NT2/D1 (cell line): Measurements from ENCODE around the gene FAM9A.
"Not testable (repeated sequence)": the region's sequence is repeated elsewhere in the genome, so short reads cannot be mapped to it uniquely, and the experiment has no call there.

ENCODE experiments used
- DNase-seq: peaks from one replicate; pipeline ENCODE4 v3.0.0-alpha.2; 2011; ENCODE audit warnings: low read depth, low spot score
- H3K27me3 ChIP-seq: 2 replicates; pipeline ENCODE4 v1.6.0; 2011; ENCODE audit warnings: mild to moderate bottlenecking; ENCODE audit not compliant: insufficient read length, insufficient read depth
- H3K36me3 ChIP-seq: 2 replicates; pipeline ENCODE4 v1.6.1; 2011; ENCODE audit warnings: mild to moderate bottlenecking, low read length, mixed read lengths; ENCODE audit not compliant: insufficient read depth, insufficient read length
- H3K4me1 ChIP-seq: 2 replicates; pipeline ENCODE4 v1.5.1; 2011; ENCODE audit not compliant: insufficient read depth, insufficient read length
- H3K4me3 ChIP-seq: 2 replicates; pipeline ENCODE4 v1.5.1; 2011; ENCODE audit warnings: low read depth; ENCODE audit not compliant: insufficient read length
- H3K9ac ChIP-seq: 2 replicates; pipeline ENCODE4 v1.6.0; 2011; ENCODE audit warnings: low read depth; ENCODE audit not compliant: insufficient read length
- H3K9me3 ChIP-seq: 2 replicates; pipeline ENCODE4 v1.5.1; 2011; ENCODE audit warnings: mild to moderate bottlenecking, low read length; ENCODE audit not compliant: insufficient read depth
- SUZ12 ChIP-seq: IDR thresholded peaks from 2 replicates; pipeline ENCODE4 v1.6.1; 2011; ENCODE audit not compliant: insufficient read length, insufficient read depth; ENCODE audit errors: extremely low read depth
- YY1 ChIP-seq: IDR thresholded peaks from 2 replicates; pipeline ENCODE4 v1.6.1; 2011; ENCODE audit not compliant: insufficient read length, insufficient read depth
- ZNF274 ChIP-seq: IDR thresholded peaks from 2 replicates; pipeline ENCODE4 v1.6.1; 2011; ENCODE audit warnings: mild to moderate bottlenecking, low read depth, low read length

Gene FAM9A

GRCh38 chrX:8782595-8782994 is 18.6 kb downstream of the FAM9A start:
- DNase-seq = no peak
- Histone ChIP-seq H3K4me1 (no peaks in the 10 kb centered on the region), H3K9ac (no peak overlapping the region), H3K36me3 (no peaks in the 10 kb centered on the region), H3K9me3 (no peaks in the 10 kb centered on the region), H3K27me3 (no peaks in the 10 kb centered on the region), H3K4me3 (no peak overlapping the region)
- TF ChIP-seq YY1 (no peak), ZNF274 (no peak), SUZ12 (no peak)

- H3K9me3 ChIP-seq, DNase-seq, H3K36me3 ChIP-seq, H3K4me3 ChIP-seq, H3K27me3 ChIP-seq, H3K9ac ChIP-seq, H3K4me1 ChIP-seq: not testable (repeated sequence)
Observed at GRCh38 chrX:8781921-8782320, 19.3 kb downstream of the FAM9A start.

GRCh38 chrX:8773117-8773516 is 28.1 kb downstream of the FAM9A start:
- no peak for TF ChIP-seq SUZ12
- no peak for TF ChIP-seq ZNF274
- TF ChIP-seq YY1 = no peak
- H3K27me3 ChIP-seq = no peaks in the 10 kb centered on the region
- DNase-seq = no peak
- no peaks in the 10 kb centered on the region for H3K36me3 ChIP-seq
- H3K9ac ChIP-seq = no peak overlapping the region
- no peak overlapping the region for H3K4me3 ChIP-seq
- no peaks in the 10 kb centered on the region for H3K4me1 ChIP-seq
- H3K9me3 ChIP-seq = no peaks in the 10 kb centered on the region; the same call in 1 of the 2 replicates

GRCh38 chrX:8760021-8760420 is 41.2 kb downstream of the FAM9A start:
- H3K27me3 ChIP-seq = no peaks in the 10 kb centered on the region
- H3K9ac ChIP-seq = no peak overlapping the region
- H3K9me3 ChIP-seq = peaks cover 6% of the 10 kb centered on the region; the same call in 1 of the 2 replicates
- TF ChIP-seq ZNF274 = no peak
- no peak for TF ChIP-seq YY1
- no peak for TF ChIP-seq SUZ12
- no peak overlapping the region for H3K4me3 ChIP-seq
- H3K4me1 ChIP-seq = no peaks in the 10 kb centered on the region
- H3K36me3 ChIP-seq = no peaks in the 10 kb centered on the region
- DNase-seq = no peak

GRCh38 chrX:8758706-8759105 is 42.5 kb downstream of the FAM9A start:
- DNase-seq, H3K27me3 ChIP-seq, H3K9ac ChIP-seq: not testable (repeated sequence)

GRCh38 chrX:8757609-8758389 is 43.4 kb downstream of the FAM9A start:
- H3K4me3 ChIP-seq, H3K36me3 ChIP-seq, H3K9ac ChIP-seq, H3K9me3 ChIP-seq, DNase-seq, H3K27me3 ChIP-seq, H3K4me1 ChIP-seq: not testable (repeated sequence)

More at GRCh38 chrX:8758706-8759105, 42.5 kb downstream of the FAM9A start:
- not testable (repeated sequence) for H3K36me3 ChIP-seq, H3K4me3 ChIP-seq, H3K4me1 ChIP-seq, H3K9me3 ChIP-seq

- H3K36me3 ChIP-seq = no peaks in the 10 kb centered on the region
- TF ChIP-seq SUZ12 (no peak), YY1 (no peak), ZNF274 (no peak)
- no peak overlapping the region for H3K4me3 ChIP-seq
- no peaks in the 10 kb centered on the region for H3K4me1 ChIP-seq
- DNase-seq = no peak
- H3K9me3 ChIP-seq = peaks cover 7% of the 10 kb centered on the region; the same call in 1 of the 2 replicates
- no peak overlapping the region for H3K9ac ChIP-seq
- H3K27me3 ChIP-seq = no peaks in the 10 kb centered on the region
Observed at GRCh38 chrX:8755813-8756212, 45.4 kb downstream of the FAM9A start.

- H3K4me3 ChIP-seq = no peak overlapping the region
- TF ChIP-seq YY1 (no peak), ZNF274 (no peak), SUZ12 (no peak)
- H3K9ac ChIP-seq = no peak overlapping the region
- H3K27me3 ChIP-seq = no peaks in the 10 kb centered on the region
- H3K36me3 ChIP-seq = no peaks in the 10 kb centered on the region
- peaks cover 7% of the 10 kb centered on the region; the same call in 1 of the 2 replicates for H3K9me3 ChIP-seq
- H3K4me1 ChIP-seq = no peaks in the 10 kb centered on the region
- no peak for DNase-seq
Observed at GRCh38 chrX:8755116-8755515, 46.1 kb downstream of the FAM9A start.
